GM18526 (cell line): ENCODE measurements around the gene CCDC183.

Experiments
- POLR2A ChIP-seq: IDR thresholded peaks from 3 replicates; pipeline ENCODE4 v1.6.1; 2011; ENCODE audit not compliant: insufficient read length; ENCODE audit errors: extremely low read depth

Gene CCDC183

DNA sequence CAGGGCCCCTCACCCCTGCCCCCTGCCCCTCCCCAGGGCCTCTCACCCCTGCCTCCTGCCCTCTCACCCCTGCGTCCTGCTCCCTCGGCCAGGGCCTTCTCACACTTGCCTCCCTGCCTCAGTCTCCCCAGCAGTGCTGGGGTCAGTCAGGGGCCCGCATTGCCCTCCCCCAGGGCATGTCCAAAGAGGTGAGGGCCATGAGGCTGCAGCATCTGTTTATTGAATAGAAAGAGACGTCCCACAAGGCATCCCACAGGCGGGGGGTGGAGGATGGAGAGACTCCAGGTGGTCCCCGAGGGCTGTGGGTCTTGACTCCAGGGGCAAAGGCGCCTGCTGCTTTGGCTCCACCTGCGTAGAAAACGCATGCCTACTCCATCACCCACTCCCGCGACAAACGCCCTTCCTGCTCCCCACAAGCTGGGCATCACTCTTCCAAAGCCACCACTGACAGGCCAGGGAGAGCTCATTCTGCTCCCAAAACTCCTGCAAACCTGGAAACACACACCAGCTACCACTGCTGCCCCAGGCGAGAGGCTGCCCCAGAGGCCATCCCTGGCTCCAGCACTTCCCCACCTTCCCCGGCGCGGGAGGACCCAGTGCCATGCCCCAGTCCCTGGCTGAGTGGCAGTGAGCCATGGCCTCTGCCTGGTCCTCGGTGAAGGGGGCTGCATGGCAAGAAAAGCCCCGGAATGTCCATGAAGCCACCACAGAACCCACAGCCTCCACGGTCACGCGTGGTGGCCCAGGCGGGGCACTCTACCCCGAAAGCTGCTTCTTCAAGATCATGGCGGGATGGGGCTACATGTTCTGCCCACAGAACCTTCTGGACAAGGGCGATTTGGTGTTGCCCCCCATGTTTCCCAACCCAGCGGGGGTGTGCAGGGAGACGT lies 36.5 kb upstream of the CCDC183 start:
- TF ChIP-seq POLR2A: no peak

DNA sequence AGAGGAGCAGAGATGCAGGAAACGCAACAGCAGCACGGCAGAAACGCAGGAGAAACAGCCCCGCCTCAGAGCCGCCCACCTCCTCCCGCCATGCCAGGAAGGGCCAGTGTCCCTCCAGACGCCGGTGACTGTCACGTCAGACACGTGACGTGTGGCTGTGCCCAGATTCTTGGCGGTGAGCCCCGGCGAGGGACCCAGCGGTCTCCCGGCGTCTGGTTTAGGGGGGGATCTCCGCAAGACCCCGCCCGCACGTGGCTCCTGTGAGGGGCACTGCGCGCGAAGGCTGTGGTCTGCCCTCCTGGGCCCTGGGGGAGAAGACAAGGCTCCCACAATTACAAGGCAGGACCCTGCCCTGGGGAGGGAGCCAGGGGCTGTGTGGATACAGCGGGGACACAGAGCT lies 35.7 kb upstream of the CCDC183 start:
- TF ChIP-seq POLR2A: no peak

DNA sequence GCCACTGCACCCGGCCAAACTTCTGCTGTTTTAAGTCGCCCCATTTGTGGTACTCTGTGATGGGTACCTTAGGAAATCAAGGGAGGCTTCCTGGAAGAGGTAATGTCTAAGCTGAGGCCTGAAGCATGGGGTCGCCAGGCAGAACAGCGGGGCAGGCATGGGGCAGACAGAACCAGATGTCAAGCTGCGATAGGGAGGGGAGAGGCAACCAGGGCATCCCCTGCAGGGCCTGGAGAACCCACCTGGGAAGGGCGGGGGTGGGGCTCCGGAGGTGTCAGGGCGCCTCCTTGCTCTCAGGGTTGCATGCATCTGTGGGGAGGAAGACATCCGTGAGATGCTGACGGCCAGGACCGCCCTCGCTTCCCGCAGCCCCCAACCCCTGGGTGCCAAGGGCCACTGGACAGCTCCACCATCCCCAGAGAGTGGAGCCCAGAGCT lies 34.6 kb upstream of the CCDC183 start:
- TF ChIP-seq POLR2A: no peak

DNA sequence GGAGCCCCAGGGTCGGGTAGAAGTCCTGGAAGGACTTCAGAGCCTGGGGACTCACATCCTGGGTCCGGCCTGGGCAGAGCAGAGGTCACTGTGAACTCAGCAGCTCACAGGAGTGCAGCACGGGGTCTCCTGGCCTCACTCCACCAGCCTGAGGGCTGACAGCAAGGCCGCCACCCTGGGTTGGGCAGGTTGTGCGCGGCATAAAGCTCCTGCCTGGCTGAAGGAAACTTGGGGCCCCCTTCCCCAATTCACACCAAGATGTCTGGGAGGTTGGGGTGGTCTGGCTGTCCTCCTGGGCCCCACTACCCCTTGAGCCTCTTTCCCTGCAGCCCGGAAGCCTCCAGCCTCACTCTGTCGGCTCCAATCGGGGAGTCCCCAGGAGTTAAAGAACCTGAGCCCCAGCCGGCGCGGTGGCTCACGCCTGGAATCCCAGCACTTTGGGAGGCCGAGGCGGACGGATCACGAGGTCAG lies 33.9 kb upstream of the CCDC183 start:
- no peak for TF ChIP-seq POLR2A

DNA sequence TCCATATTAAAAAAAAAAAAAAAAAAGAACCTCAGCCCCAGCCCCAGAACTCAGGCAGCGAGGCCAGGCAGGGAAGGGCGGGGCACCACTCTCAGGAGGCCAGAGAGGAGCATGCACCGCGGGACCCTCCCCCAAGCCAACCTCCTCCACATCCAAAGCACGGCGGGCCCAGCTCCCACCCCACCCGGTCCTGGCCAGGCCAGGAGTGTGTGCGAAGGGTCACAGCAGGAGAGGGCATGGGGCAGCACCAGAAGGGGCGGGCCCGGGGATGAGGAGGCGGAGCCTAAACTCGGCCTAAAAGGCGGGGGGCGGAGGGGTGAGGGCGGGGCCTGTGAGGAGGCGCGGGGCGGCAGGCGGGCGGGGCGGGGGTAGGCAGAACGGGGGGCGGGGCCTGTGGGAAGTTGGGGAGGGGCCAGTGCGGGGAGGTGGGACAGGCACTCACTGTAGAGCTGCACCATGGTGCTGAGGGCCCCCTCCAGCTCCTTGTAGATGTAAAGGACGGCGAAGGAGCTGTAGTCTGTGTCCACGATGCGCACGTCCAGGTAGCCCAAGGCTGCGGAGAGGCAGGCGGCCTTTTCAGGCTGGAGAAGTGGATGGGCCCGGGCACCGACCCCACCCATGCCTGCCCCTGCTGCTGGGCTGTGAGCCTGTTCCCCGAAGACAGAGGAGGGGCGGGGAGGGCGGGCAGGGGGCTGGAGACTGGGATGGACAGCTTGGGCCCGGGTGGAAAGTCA lies 33.1 kb upstream of the CCDC183 start:
- no peak for TF ChIP-seq POLR2A

DNA sequence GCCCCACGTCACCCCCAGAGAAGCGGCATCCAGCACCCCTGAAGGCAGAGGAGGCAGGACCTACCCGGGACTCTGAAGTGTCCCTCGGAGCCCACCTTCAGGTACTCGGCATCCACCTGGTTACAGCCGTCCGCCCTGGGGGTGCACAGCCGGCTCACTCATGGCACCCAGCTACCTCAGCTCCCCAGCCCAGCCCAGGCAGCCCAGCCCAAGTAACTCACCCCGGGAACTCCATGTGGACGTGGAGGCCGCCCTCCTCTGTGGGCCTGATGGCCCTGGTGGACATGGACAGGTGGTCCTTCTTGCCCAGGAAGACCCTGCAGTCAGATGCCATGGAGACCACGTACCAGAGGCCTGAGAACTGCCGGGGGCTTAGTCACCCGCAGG lies 32.5 kb upstream of the CCDC183 start:
- no peak for TF ChIP-seq POLR2A

DNA sequence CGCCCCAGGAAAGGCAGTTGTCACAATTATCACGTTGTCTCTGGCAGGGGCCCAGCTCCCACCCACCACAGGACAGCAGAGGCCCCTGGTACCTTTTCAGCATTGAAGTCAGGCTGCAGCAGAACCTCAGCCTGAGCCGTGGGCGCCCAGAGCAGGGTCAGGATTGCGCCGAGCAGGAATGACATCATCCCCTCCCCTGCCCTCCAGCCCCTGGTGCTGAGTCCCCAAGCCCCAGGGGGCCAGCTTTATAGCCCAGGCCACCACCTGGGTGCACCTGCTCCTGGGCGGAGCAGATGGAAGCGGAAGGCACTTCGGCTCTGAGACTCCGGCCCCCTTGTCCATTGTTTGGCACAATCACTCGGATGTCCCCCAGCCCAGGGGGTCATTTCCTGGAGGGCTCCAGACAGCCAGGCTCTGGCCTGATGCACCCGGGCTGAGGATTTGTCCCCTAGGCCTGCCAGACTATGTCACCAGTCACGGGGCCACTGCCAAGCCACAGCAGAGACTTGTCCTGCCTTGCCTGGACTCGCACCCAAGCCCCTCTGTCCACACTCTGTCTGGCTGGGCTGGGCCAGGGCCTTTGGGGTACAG lies 31.7 kb upstream of the CCDC183 start, which contains the start of gene LCN15:
TSS of gene LCN15 (minus strand) at position 218 of the 591 bp plus-strand sequence. CDS start at position 188, 30 bp downstream.
- TF ChIP-seq POLR2A: no peak

DNA sequence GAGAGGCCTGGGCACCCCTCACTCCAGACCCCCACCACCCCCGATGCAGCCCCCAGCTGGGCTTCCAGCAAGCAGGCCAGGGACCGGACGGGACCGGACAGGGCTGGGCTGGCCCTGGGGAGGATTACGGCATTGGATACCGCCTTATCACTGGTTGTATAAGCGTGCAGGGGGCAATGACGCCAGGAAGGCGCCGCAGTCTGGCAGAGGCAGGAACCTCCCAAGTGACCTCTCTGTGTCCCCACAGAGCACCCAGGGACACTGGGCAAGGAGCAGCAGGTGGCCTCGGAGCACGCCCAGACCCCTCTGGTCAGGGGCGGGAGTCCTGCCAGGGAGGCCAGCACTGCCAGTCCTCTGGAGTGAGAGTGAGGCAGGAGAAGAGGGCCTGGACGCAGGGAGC lies 31.1 kb upstream of the CCDC183 start:
- TF ChIP-seq POLR2A: no peak

DNA sequence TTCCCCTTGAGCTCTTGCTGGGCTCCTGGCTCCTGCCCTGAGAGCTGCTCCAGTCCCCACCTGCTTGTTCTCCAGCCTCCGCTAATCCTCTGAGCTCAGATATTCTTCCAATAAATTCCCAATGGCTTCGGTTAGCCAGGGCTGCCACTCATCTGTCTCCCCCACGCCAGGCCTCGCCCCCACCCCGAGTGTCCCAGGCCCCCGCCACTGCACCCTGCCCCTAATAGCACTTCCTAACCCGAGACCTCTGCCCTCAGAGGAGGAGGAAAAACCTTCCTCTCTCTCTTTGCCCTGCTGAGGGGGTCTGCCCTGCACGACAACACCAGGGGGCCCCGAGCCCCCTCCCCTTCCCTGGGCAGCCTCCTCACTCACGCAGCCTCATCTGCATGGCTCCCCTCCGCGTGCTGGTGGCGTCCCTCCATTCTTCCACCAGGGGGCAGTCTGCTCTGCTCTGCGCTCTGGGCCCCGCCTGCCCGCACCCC lies 26.4 kb upstream of the CCDC183 start:
- no peak for TF ChIP-seq POLR2A

DNA sequence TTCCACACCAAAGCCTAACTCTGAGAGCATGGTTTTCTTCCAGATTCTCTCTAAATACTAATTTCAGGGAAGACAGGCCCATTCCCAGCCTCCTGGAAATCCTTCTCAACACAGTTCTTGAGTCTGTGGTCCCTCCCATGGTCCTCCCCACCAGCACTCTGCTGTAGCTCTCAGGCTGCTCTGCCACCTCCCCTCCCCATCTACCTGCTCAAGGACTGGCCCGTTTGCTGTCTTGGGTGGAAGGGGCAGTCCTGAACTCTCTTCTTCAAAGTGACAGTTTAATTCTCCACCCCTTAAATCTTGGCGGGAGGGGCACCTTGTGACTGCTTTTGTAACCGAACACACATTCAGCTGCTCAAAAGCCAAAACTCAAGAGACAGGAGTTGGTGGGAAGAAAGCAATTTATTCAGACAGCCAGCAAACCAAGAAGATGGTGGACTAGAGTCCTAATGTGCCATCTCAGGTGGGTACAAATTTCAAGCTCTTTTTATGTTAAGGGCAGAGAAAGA lies 24.2 kb upstream of the CCDC183 start:
- TF ChIP-seq POLR2A: no peak

DNA sequence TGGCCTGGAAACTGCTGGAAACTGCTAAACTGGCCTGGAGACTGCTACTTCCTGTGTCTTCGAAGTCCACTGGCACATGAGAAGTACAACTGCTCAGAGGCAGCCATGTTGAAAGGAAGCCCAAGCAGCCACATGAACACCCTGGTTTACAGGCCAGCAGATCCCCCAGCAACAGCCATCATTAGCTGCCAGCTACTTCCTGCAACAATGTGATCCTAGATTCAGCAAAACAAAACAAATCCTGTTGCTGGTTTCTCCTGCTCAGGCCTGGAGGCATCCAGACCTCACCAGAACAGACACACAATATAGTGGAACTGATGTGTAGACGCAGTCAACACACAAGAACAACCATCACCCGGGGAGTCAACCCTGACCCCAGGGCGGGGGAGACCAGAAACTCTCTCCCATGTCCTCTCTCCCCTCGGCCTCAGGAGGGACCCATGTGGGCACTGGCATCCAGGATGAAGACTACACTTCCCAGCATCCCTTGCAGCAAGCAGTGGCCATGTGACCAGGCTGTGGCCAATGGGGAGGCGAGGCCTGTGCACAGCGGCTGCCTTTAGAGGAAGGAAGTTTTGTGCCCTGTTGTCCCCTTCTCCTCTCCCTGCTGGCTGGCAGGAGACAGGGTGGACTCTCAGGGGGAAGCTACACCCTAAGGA lies 22.6 kb upstream of the CCDC183 start:
- TF ChIP-seq POLR2A: no peak

DNA sequence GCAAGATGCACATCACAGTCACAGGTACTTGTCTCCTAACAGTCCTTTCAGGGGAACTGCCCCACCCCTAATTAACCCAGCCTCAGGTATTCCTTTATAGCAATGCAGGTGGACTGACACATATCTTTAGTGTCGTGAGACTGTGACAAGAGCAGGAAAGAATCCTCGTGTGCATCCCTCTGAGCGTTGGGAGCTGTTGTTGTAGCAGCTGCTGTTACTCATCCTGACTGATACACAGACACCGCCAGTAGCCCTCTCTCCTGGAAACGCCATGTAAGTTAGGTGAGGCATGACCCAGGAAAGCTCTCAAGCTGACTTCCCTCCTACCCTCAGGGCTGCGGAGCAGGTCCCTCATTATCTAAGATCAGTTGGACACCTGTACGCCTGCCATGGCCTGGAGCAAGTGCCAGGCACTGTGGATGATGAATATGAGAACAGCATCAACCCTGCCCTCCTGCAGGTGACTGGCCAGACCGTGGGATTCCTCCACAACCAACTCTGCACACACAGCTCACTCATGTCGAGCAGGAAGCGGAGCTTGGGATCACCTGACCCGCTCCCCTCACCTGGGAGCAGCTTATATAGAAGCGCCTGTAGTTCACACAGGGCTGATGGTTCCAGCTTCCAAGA lies 21.6 kb upstream of the CCDC183 start:
- no peak for TF ChIP-seq POLR2A

DNA sequence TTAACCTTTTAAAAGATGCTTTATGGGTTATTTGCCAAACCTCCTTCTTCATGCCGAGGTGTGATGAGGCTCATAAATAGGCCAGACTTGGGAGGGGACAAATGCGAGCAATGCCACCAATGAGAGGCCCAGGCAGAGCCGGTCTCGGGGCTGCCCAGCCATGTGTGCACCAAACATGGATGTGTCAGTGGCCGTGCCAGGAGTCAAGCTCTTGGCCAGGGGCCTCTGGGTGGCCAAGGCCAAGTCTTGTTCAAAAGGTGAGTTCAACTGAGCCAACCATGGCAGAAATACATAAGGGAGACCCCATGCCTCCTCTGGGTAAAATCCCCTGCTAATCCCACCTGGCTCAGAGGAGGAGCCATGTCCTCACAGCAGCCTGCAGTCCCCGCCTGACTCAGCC lies 20.9 kb upstream of the CCDC183 start:
- TF ChIP-seq POLR2A: no peak

DNA sequence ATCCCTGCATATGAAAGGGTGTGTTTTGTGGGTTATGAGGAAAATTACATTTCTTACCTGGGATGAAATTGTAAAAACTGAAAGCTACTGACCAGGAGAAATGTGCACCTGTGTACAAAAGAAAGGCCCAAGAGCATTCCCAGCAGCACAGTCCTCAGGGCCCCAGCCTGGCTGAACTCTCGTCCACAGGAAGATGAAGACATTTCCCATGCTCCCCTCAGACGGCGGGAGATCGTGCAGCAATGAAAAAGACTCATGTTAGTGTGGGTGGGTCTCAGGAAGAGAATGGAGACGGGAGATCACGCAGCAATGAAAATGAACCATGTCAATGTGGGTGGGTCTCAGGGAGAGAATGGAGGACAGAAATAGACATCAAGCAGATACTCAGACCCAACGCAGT lies 19.2 kb upstream of the CCDC183 start:
- TF ChIP-seq POLR2A: no peak
